ENCODE measurements around the gene TTC28.
A peak's percentile ranks its signal among the peaks of the same experiment; 100 is the strongest.

Gene TTC28

GRCh38 chr22:28254396-28254795, 425.2 kb downstream of the TTC28 start:
- DNase-seq = no peak

GRCh38 chr22:28252539-28252938, 427.1 kb downstream of the TTC28 start:
- DNase-seq = peak; percentile 42

GRCh38 chr22:28250036-28250695, 429.5 kb downstream of the TTC28 start:
- DNase-seq = no peak

GRCh38 chr22:28249402-28249801, 430.2 kb downstream of the TTC28 start:
- no peak for DNase-seq

GRCh38 chr22:28247667-28248363, 431.8 kb downstream of the TTC28 start:
- DNase-seq = peak; percentile 41

- DNase-seq = no peak
These were observed 432.5 kb downstream of the TTC28 start for GRCh38 chr22:28247136-28247535.

- no peak for DNase-seq
These were observed 433.2 kb downstream of the TTC28 start for GRCh38 chr22:28246397-28246796.

- DNase-seq = no peak
These were observed 433.9 kb downstream of the TTC28 start for GRCh38 chr22:28245579-28246224.

GRCh38 chr22:28244757-28245156, 434.9 kb downstream of the TTC28 start:
- DNase-seq = no peak

- no peak for DNase-seq
These were observed 436.1 kb downstream of the TTC28 start for GRCh38 chr22:28243539-28243938.

GRCh38 chr22:28241656-28242290, 437.9 kb downstream of the TTC28 start:
- DNase-seq = no peak

GRCh38 chr22:28239941-28240340, 439.7 kb downstream of the TTC28 start:
- no peak for DNase-seq

GRCh38 chr22:28237783-28238182, 441.9 kb downstream of the TTC28 start:
- DNase-seq = no peak

GRCh38 chr22:28237112-28237511, 442.5 kb downstream of the TTC28 start:
- no peak for DNase-seq

- DNase-seq = no peak
These were observed 447.4 kb downstream of the TTC28 start for GRCh38 chr22:28232204-28232603.

- DNase-seq = peak; percentile 20
These were observed 448.2 kb downstream of the TTC28 start for GRCh38 chr22:28231441-28231840.

- DNase-seq = peak; percentile 17
These were observed 449.0 kb downstream of the TTC28 start for GRCh38 chr22:28230671-28231070.

GRCh38 chr22:28229566-28230485, 449.8 kb downstream of the TTC28 start:
- no peak for DNase-seq

- DNase-seq = no peak
These were observed 455.8 kb downstream of the TTC28 start for GRCh38 chr22:28223826-28224225.

- DNase-seq = no peak
These were observed 456.5 kb downstream of the TTC28 start for GRCh38 chr22:28222976-28223745.

- DNase-seq = no peak
These were observed 457.1 kb downstream of the TTC28 start for GRCh38 chr22:28222571-28222970.

- no peak for DNase-seq
These were observed 457.6 kb downstream of the TTC28 start for GRCh38 chr22:28222052-28222451.

All from NCI-H2171 treated with DMSO at 0.1 percent for 48 hours (cell line).